ENCODE data around the gene STAT1.

Gene STAT1

DNA sequence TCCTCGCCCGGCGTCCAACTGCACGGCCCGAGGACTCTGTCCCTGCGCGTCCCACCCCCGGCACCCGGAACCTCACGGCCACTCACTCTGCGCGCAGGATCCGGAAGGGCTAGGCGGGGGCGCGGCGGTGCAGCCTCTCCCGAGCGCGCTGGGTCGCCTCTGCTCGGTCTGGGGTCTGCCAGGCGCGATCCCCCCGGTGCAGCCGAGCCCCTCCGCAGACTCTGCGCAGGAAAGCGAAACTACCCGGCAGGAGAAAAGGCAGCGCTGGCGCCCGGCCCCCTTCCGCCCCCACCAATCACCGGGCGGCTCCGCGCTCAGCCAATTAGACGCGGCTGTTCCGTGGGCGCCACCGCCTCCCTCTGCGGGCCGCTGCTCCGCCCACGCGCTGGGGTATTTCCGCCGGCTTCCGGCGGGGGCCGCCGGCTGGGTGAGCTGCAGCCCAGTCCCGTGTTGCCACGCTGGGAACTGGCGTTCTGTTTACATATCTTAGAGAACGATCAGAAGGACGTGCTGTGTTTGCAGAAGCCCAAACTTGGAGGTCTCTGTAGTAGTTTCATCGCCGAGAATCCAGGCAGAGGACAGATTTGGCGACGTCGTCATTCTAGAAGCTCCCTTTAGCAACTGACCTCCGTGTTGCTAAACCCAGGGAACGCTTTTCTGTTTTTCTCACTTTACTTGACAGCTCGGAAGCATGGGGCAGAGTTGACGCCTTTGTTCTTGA is at the start of gene STAT1:
Gene STAT1 (minus strand): TSS at position 240 of the 721 bp plus-strand sequence. CDS start 4,168 bp downstream, outside the sequence.
- peak; percentile 97 to 98 for DNase-seq (ENCODE audit: low read depth in 2 of 2)

DNA sequence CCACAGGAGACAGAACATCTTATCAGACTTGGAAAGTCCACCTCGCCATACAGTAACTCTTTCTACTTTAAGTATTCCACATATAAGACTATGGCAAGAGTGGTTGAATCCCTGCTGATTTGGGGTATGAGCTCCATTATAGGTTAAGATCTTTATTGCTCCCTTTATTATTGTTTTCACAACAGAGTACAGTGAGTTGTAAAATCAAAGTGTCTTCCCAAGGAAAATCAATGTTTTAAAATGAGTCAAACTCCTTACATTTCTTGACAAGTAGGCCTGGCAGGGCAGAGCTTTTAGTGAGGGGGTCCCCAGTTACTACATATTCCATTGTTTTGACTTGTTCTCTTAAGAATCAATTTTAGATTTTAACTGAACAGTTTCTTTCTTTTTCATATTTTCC is 49.6 kb upstream of the STAT1 start:
- DNase-seq (ENCODE audit: low read depth in 2 of 2): no peak

DNA sequence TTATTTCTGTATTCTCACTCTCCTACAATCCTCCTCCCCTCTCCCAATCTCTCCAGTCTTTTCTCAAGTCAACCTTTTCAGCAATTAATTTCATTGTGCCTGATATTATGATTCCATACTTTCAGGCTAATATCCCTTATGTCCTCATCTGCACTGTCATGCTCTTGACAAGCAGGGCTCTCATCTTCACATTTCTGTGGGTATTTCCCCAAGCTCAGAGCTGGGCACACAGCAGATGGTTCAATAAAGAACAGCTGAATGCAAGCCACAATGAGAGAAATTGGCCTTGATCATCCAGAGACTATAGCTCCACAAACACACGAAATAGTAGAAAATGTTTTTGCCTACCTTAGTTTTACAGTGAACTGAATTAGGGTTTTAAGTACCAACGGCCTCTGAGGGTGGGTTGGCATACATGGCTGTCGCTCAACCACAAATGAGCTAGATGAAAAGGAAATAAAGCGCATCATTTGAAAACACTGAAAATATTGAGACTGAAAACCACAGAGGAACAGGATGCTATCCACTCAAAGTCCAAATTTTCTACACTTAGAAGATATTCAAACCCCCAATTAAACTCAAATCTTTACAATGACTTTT is 47.5 kb upstream of the STAT1 start:
- no peak for DNase-seq (ENCODE audit: low read depth in 2 of 2)

DNA sequence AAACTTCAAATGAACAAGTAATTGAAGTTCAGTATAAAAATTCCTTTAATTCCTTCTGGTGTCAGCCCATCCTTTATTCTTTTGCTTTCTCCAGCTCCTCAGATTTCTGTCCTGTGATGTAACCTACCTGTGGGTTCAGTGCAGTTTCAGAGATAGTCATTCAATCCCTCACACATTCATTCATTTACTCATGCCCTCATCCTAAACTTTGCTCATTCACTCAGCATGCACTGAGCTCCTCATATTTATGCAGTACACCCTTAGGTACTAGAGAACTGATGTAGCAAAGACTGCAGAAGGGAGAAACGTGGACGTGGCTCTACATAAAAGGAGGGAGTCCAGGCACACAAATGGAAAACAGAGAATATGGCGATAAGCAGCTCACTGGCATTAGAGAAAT is 45.3 kb upstream of the STAT1 start:
- DNase-seq (ENCODE audit: low read depth in 2 of 2): no peak

DNA sequence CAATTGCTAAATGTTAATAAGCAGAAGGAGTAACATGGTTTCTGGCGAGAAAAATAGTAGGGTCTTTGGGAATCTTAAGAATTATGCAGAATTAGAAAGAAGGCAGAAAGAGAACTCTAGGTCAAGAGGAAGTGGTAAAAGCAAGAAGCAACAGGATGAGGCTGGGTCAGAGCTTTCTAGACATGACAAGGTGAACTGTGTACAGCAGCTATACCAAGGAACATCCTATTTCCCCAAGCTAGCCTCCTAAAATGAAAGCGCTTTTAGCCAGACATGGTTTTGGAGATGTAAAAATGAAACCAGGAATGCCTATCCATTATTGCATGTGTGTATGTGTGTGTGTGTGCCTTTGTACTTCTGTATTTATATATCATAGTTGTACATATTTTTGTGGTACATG is 42.3 kb upstream of the STAT1 start:
- DNase-seq (ENCODE audit: low read depth in 2 of 2): no peak

DNA sequence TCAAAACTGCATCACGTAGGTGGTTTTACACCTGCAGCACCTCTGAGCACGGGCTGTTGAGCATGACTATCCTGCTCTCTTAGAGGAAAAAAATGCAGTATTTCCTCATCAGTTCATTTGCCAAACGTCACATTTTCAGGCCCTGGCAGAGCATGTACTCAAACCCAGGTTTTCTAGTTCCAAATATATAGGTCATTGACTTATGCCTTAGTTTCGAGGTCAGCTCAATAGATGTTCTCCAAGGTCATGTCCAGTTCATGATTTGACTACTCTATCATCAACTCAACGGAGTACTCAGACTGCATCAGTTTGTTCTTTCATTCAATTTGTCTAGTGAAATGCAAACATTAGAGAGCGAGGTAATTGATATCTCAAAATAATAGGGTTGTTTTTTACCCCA is 39.3 kb upstream of the STAT1 start:
- no peak for DNase-seq (ENCODE audit: low read depth in 2 of 2)

DNA sequence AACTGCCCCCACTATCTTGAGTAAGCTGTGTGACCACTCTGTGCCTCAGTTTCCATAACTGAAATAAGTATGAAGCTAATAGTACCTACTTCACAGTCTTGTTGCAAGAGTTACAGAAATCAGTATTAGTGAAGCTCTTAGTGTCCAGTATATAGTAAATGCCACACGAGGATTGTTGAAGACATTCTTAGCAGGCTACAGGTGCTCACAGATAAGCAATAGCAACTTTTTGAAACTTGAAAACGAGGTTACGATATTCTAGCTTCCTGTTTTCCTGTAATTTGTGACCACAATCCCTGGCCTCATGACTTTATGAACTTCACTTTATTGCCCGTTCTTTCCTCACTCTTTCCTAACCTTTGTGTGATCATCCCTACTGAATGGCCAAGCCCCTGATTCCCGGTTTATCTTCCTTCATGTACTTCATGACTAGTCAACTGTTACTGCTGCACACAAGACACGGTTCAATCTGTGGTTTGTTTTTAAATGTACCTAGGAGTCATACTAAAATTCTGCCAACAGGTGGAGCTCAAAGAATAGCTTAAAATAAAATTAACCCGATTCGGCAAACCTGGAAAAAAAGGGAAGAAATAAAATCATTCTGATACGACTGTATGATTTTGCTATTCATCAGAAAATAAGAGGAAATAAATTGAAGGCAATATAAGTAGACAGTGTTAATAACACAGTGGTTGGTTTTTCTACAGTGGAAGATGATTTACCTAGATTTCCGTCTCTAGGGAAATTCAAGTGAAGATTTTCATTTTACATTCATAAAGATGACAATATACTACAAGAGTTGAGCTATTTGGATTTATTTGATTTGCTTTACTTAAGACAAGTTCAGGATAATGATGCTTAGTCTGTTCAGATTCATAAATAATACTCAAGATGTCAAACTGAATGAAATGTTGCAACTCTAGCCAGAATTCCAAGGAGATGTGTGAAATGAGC is 38.1 kb upstream of the STAT1 start:
- no peak for DNase-seq (ENCODE audit: low read depth in 2 of 2)

DNA sequence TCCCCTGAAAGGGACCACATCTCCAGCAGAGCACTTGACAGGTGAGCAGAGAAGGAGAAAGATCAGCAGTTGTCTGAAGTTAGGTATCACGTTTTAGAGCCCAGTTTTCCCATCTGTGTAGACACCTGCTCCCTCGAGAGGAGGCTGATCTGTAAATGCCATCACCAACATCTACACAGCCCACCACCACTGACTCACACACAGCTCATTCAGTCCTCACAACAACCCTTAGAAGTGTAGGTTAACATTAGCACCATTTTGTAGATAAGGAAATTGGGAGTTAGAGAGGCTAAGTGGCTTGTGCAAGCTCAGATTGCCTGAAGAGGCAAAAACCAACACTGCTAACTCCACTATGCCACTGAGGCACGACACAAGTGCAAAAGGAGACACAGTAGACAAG is 37.2 kb upstream of the STAT1 start:
- no peak for DNase-seq (ENCODE audit: low read depth in 2 of 2)

DNA sequence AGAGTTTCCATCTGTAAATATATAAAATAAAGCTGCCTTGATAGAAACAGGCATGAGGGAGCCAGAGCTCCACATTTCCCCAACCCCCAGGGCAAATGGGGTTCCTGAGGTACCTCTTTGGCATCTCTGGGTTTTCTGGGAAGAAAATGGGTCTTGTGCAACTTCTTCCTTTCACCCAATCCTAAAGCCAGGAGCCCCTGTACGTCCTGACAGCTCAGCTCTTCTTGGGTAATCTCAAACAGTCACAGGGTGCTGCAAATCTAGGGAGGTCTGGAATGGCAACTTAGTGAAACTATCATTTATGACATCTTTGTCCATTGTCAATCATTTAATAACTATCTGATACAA is 36.6 kb upstream of the STAT1 start:
- DNase-seq (ENCODE audit: low read depth in 2 of 2): no peak

DNA sequence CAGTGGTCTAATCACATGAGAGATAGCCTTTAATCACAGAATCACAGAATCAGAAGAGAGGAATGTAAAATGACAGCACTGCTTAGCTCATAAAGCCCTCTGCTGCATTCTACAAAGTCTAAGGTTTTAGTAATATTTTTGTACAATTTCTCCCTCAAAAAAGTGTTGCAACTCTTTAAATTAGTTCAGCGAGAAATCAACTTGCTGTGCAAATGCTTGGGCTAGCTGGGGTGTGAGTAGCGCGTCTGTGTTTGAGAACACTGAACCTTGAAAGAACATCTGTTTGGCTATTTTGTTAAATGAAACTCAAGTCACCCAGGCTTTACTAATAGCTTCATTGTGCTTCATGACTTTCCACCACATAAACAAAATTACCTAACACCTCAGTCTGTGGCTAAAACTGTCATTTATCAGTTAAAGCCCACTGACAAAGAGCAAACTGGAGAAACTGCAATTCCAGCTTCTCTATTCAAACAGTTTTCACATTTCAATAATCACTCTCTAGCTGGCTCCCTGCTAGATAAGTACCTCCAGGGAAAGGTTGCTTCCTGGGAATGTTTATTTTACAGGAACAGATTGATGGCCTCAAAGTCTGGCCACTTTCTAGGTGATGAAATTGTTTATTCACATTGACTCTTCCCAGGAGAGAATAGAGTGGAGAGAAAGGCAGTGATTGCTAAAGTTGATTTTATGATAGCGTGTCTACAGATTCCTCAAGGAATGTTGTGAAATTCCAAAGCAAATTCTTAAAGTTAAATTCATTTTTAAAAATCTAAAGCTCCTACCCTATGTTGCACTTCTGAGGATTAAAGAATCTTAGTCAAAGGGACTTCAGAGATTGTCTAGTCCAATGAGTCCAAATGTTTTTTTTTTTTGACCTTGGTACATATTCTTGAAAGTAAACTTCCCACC is 36.0 kb upstream of the STAT1 start:
- no peak for DNase-seq (ENCODE audit: low read depth in 2 of 2)

DNA sequence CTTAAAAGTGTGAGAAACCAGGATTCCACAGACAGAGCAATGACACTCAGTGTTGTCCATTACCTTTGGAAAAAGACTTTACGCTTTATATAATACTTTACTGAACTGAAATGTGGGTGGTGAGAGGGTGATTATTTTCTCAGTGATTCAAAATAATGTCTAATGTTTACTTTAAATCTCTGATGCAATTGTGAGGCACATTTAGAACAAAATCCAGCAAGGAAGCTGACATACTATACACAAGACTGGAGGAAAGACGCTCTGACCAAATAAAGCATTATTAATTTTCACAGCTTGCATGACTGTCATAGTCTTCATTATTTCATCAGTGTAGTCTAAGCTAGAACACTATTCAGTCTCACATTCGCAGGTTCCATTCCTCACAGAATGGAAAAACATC is 34.1 kb upstream of the STAT1 start:
- DNase-seq (ENCODE audit: low read depth in 2 of 2): no peak

DNA sequence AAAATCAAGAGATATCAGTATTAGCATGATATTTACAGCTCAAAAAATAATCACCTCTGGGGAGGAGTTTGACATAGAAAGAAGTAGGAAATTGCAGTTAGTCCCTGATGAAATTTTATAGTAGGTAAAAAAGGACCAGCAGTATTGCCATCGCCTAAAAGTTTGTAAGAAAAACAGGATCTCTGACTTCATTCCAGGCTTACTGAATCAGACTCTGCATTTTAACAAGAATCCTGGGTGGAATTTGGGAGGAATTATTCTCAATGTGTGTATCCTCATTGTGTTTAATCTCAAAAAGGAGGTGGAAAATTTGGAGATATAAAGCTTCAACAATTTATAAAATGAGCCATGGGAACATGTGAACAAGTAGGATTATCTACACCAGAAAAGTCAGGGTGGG is 31.2 kb upstream of the STAT1 start:
- DNase-seq (ENCODE audit: low read depth in 2 of 2): no peak

DNA sequence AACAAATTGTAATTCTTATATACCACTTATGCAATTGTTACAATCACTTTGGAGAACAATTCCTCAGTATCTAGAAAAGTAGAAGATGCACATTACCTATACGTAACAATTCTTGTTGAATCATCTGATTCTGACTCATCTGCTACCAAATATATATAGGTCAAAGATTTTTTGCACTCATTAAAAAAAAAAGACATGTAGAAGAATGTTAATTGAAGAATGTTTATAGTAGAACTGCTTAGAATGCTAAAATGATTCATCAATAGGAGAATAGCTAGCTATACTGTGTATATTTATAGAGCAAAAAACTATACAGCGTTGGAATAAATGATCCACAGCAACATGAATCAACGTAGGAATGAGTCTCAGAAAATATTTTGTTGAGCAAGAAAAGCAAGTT is 29.5 kb upstream of the STAT1 start:
- no peak for DNase-seq (ENCODE audit: low read depth in 2 of 2)

DNA sequence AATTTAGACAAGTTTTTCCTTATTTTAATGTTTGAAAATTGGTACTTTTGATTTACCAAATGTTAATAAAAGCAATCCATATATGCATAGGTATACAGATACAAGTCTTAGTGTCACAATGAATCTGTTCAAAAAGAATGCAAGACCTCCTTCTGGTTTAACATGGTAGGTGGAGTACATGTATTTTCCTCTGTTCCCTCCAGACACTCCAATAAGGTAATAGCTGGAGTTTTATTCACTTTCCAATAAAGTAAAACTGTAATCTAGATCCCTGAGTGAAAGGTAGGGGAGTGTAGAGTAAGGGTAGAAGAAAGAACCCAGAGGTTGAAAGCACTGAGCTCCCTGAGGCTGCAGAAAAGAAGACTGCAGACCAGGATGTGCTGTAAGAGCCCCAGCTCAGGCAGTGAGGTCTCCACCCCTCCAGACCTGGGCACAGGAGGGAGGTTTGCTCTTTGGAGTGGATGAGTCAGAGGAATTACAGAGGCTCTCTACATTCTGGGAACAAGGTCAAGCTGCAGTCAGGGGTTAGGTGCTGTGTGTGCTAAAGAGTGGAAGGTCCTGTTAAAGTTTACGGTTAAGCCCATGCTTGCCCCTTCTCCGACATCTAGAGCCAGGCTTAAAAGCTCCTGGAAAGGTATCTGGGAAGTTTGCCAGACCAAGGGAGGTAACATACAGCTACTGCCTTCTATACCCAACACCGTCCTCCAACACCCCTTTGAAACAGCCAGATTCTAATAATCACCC is 27.6 kb upstream of the STAT1 start:
- no peak for DNase-seq (ENCODE audit: low read depth in 2 of 2)

DNA sequence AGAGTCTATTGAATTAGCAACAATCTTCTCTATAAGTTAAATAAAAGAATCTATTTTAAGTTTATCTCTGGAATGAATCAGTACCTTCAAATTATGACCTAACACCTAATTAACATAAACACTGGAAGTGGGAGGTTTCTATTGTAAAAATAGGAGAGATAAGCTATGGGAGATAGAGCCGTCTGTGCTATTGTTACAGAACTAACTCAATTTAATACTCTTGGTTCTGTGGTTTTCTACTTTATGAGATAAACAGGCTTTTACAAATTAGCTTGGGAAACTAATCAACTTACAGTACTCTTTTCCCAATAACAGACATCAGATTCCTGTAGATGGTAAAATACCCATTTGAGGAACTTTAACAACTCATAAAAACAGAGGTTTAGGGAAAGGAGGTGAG is 25.6 kb upstream of the STAT1 start:
- no peak for DNase-seq (ENCODE audit: low read depth in 2 of 2)

DNA sequence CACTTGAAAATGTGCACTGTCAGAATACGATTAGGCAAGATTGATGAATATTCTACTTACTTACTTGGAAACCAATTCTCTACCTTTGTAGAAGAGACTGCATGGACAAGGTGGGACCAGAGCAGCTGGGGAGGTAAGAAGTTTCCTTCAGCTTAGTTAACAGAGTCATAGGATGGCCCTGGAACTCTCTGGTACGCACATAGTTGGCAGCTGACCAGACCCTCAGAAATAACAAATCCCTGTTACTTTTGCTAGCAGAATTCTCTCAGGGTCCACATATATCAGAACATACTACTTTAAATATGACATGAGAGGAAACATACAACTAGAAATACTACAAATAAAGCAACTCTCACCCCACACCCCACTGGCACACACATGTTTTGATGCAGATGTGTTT is 24.8 kb upstream of the STAT1 start:
- no peak for DNase-seq (ENCODE audit: low read depth in 2 of 2)

DNA sequence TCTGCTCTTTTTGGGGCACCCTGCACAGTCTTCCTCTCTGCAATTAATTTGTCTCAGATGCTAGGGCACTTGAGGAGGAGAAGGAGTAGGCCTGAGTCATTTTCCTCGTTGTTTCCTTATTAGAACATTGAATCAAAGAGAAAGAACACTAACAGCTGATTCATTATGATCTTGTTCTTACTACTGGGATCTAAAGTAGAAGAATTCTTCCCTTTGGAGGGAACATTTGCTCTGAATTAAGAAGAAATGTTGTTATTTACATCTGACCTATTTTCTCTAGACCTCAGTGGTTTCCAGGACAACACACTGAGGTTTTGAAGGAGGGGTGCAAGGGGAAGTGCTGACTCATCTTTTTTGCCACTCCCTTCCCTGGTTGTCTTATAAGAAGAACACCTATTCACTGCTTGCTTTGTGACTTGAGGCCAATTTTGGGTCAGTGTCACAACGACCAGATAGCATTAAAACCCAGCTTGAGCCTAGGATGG is 24.3 kb upstream of the STAT1 start:
- no peak for DNase-seq (ENCODE audit: low read depth in 2 of 2)

DNA sequence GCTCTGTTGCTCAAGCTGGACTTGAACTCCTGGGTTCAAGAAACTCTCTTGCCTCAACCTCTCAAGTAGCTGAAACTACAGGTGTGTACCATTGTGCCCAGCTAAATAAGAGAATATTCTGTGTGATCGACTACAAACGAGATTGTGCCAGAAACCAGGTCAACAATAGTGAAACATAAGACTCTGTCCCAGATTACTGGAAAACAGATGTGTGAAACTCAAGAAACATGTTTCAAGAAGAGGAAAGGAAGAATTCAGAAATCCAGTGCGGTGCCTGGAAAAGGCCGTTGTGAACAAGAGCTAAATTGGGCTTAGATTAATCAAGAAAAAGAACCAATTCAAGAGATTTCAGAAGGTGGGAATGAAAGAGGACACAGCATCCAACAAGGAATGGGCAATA is 23.4 kb upstream of the STAT1 start:
- DNase-seq (ENCODE audit: low read depth in 2 of 2): no peak

DNA sequence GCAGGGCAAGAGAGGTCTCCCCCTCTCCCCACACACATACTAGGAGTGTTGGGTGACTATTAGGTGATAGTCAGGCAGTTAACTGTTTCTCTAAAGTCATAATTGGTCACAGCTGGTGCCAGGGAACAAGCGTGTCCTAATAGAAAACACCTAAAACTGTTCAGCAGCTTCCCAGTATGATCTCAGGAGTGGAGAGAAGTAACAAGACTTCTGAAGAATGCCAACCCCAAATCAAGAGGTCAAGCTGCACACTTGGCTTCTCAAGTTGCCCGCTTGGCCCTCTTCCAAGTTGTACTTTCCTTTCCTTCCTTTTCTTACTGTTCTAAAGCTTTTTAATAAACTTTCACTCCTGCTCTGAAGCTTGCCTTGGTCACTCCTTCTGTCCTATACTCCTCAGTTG is 22.4 kb upstream of the STAT1 start:
- no peak for DNase-seq (ENCODE audit: low read depth in 2 of 2)

DNA sequence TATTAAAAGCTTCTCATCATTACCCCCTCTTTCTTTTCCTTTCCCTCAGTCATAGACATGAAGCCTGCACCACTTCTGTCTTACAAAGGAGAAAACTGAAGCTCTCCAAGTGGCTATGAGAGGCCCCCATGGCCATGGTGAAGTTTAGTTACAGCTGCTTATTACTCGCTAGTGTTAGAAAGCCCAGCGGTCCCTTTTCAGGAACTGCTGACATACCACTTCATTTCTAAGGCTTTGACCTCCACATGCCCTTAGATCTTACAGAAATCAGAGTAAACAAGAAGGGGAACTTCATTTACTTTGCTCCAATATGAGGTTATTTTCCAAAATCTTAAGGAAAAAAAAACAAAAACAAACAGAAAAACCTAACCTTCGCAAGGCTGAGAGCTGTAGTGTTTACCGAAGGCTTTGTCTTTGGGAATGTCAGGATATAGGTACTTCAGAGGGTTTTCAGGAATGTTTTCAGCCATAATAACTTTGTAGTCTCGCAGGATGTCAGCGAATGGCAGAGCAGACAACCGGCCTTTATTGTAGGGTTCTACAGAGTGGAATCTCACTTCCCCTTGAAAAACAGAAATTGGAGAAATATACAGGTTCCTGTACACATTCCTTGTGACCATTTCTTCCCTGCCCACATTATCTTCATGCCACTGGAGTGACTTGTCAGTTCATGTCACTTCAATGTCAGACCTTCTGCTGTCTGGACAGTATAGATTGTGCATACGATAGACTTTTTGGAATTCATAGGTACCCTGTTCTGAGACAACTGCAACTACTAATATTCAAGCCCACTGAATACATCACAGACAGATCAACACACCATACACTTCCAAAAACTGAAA is 18.8 kb upstream of the STAT1 start:
- no peak for DNase-seq (ENCODE audit: low read depth in 2 of 2)
